HG02973 (cell line): ENCODE measurements around the gene RAB30.
A peak's percentile ranks its signal among the peaks of the same experiment; 100 is the strongest.

Source experiments
- ATAC-seq: cut with Tn5 transposase; IDR thresholded peaks from one replicate; pipeline ENCODE4 v1.9.1; 2021; ENCODE audit warnings: moderate library complexity; ENCODE audit not compliant: unreplicated experiment

RAB30 gene

DNA sequence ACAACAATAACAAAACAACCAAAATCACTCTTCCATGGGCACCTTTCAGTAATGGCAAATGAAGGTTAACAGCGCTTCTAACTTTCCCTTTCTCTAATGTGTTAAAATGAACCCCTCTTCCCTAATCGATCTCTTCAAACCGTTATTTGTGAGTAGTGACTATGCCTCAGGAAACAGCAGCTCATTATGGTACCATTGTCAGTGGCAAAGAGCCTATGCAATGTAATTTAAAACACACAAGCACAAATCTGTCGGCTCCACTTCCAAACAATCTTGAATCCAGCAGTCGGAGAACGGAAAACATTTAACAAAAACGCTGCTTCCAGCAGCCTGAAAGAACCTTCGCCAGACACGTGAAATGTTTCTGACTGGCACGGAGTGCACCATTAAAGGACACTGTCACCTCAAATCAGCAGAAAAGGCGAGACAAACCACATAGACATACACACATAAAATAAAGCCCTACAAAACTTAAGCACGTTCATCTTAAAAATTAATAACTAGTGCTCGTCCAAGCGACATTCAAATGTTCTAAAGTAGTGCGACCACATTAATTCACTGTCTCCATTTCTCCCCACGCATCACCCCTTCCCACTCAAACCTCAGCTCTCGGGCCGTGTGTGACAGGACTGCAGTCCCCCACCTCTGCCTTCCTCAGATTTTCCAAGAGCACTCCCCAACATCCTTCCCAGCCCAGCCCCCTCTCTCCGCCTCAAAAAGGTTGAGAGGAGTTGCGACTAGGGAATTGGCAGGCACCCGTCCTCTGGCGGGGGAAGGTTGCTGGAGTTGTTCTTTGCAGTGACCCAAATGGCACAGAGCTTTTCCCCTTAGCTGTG lies 748 bp downstream of the RAB30 start:
- ATAC-seq = no peak

DNA sequence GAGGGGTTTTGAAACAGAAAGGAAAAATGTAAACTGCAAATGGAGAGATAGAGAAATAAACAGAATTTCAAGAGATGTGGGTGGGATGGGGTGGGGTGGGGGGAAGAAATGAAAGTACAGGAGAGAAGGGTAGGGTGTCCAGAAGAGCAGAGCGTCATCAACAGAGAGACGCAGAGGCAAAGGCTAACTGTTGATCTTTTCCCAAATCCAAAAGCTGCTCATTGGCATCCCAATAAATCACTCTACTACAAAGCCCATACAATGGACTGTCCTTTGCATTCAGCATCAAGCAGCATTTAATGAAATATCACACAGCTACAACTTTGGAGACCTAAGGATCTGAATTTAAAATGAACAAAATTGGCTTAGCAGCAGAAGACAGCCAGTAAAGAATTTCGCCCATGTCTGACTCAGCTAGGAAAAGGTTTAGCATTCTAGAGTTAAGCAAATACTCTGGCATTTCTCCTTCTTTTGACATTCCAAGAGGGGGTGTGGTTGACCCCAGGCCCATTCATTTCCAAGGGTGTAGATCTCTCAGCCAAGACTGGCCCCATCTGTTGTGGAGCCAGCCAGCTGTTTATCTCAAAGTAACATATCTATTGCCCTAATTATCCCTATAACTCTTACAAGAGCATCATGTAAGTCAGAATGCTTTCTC lies 1.5 kb downstream of the RAB30 start:
- ATAC-seq = no peak

DNA sequence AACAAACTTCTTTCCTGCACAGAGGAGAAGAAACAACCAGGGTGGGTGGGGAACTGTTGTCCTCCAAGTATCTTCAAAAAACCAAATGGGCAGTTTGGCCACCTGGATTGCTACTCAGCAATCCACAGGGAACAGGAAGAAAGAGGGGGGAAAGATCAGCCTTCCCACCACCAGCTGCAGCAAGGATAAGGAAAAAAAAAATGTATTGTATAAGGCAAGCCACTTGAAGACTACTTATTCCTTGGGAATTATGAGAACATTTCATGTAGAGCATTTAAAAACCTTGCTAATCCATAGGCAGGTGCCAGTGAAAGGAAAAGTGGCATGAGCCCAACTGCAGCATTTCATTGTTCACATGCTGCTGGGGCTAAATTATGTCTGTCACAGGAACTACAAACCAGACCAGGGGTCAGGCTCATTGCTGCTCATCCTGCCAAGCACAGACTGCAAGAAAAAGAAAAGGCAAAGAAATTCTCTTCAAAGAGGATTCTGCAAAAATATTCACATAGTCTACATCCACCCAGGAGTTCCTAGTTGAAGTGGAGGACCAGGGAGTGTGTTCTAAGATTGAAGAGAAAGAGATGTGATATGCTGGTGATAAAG lies 2.2 kb downstream of the RAB30 start:
- ATAC-seq = no peak

DNA sequence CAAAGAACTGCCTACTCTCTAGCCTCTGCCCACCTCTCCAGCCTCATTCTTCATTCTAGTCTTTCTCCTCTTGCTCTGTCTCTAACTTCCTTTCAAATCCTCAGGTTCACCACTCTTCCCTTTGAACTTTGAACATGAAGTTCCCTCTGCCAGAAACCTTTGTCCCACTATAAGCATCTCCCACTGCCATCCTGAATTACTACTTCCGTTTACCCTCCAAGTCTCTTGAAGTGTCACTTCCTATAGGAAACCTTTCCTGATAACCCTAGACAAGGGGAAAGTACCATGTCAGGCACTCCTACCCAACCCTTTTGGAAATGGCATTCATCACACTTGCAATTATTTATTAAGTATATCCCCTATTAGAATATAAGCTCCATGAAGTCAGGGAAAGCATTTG lies 3.1 kb downstream of the RAB30 start:
- ATAC-seq = no peak

DNA sequence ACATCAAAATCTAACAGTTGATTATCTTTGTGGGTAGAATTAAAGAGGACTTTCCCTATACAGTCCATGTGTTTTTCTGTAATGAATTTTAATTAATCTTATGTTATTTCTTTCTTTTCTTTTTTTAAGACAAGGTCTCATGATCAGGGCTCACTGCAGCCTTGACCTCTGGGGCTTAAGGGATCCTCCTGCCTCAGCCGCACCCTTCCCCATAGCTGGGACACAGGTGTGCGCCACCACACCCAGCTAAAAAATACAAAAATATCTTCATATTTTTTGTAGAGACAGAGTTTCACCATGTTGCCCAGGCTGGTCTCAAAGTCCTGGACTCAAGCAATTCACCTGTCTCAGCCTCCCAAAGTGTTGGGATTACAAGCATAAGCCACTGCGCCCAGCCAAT lies 7.7 kb downstream of the RAB30 start:
- ATAC-seq = no peak

DNA sequence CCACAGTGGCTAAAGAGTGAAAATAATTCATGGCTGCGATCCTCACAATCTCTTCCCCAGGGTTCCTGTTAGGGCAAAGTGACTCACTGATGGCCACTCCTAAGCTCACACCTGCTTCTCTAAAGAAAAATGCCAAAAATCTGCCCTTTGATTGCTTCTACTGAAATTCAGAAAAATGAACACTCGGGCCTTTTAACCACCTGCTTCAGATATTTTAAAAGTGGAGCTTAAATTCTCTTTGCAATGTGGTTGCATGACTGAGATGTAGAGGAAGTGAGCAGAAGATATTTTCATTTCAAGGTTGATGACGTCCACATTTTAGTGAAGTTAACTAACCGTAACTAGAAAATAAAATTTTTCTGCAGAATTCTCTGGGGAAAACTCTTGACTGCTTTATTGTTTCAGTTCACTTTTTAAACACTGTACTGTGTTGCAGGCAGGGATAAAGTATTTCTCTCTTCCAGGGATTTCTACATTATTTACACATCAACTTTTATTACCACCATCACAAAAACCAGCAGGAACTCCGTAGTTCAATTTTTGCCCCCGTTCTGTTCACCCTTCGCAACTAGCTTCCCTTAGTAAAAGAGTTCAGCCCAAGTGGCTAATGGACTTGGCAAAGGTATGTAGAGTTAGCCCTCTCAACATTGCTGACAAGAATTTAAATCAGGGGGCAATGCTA lies 8.5 kb downstream of the RAB30 start:
- ATAC-seq = peak; percentile 63

DNA sequence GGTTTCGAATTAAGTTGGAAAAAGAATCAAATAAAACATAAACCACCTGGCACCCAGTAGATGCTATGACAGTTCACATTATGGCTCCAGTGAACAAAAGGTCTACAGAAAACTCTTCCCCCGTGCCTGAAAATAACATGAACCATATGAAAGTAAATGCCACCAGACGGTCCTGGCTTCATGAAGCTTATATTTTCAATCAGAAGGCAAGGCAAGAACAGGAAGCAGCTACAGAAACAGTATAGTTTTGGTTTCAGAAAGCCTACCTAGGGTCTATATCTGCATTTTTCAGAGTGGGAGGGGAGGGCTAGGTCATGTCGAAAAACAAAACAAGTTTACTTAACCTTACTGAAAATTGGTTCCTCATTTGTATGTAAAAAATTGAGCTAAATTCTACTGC lies 9.8 kb downstream of the RAB30 start:
- ATAC-seq = peak; percentile 76

DNA sequence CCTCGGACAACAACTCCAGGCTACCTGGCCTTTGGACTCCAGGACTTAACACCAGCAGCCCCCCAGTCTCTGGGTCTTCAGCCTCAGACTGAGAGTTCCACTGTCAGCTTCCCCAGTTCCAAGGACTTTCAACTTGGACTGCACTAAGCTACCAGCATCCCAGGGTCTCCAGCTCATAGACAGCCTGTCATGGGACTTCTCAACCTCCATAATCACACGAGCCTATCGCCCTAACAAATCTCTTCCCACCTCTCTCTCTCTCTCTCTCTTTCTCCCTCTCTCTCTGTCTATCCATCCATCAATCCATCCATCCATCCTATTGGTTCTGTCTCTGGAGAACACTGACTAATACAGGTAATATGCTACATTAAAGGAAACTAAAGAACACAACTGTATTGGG lies 10.7 kb downstream of the RAB30 start:
- ATAC-seq = no peak

DNA sequence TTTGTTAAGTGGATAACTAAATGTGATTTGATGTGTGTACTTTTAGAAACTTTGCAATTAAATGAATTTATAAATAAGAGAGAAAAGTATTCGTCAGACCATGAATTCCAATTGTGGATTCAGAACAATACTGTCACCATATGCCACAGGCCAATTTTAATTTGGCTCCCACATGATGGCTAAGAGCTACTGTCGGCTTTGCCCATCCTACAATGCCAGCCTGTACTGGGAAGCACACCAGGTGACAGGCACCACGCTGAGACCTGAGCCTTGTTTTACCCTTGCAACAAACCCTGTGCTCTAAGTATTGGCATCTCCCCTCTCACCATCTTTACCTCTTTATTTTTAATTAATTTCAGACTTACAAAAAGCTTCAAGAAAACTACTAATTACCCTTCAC lies 14.0 kb downstream of the RAB30 start:
- ATAC-seq = no peak

DNA sequence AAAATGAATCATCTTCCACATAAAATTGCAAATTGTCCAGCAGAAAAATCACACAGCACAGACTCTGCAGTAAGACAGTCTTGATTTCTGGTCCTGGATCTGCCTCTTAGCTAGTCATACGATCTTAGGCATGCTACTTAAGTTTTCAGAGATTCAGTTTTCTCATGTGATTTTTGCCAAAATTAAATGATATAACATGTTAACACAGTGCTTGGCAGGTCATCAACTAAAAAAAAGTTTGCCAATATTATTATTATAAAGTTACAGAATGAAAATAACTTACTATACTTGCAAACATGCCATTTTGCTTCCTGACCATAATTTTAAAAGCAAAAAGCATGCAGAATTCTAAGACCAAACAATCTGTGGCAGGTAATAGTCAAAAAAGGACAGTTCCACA lies 15.1 kb downstream of the RAB30 start:
- no peak for ATAC-seq

DNA sequence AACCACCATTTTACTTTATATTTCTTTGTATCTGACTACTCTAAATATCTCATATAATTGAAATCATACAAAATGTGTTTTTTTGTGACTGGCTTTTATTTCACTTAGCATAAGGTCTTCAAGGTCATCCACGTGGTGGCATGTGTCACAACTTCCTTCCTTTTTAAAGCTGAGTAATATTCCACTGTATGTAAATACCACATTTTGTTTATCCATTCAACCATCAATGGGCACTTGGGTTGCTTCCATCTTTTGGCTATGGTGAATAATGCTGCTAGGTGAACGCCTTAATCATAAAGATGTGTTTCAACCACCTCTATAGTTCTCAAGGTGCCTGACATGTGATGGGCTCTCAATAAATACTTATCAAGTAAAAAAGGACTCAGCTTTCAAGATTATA lies 15.5 kb downstream of the RAB30 start:
- ATAC-seq = no peak

DNA sequence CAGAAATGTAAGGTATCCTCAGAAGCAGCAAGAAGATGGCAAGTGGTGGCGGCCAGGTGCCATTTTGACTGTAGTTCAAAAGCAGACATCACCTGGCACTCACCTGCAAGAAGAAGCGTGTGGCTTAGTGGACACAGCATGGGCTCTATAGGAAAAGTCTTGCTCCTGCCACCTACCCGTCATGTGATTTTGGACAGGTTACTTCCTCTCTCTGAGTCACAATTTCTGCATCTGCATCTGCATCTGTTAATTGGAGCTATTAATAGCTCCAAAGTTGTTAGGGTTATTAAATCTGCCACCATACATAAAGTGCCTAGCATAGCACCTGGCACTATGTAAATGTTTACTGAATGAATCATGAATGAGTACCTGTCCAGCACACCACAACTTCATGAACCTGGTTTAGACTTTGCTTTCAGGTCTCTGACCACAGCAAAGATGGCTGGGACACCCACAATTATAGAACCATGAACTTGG lies 16.8 kb downstream of the RAB30 start:
- ATAC-seq = peak; percentile 56

DNA sequence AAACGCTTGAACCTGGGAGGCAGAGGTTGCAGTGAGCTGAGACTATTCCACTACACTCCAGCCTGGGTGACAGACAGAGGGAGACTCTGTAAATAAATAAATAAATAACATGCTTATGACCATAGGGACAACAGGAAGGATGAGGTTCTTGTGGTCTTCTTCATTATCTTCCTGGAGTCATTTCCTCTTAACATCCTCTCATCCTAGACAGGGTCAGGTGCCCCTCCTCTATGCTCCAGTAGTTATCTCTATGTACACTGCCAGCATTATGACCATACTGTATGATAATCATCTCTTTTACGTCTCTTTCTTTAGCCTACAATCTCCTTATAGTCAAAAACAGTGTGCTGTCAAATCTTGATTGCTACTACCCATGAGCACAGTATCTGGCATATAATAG lies 17.7 kb downstream of the RAB30 start:
- peak; percentile 75 for ATAC-seq

DNA sequence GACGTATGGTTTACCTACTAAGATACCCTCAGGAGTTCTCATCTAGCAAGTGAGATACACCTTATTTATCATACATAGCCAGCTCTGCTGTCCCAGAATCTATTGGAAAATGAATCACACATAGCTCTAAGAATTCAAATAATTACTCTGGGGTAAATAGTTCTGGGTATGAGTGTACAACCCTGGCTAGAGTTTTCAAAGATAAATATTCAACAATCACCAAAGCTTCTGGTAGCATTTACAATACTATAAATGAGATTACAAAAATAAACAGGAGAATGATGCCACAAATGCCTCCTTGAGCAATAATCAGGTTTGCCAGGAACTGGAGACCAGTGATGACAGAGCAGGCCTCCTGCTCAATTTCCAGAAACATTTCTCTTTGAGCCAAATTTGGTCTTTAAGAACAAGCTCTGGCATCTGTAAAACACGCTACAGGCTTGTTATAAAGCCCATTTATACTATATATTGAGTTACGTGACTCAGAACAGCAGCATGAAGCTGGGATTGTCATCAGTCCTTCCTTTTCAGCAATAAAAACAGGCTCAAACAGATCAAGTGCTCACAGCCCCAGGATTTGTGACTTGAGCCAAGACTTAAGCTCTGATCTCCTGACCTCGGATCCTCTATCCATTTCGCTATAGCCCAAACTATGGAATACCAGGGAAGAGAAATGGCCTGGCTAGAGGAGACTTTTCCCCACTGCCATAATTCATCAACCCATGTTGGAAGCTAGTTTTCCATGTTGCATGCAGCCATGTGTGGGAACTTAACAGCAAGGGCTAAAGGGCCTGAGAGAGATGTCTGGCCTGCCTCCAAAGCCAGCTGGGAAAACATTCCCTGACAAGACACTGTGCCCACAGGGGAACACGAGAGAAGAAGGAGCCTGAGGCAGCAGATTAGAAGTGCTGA lies 19.7 kb downstream of the RAB30 start:
- no peak for ATAC-seq

DNA sequence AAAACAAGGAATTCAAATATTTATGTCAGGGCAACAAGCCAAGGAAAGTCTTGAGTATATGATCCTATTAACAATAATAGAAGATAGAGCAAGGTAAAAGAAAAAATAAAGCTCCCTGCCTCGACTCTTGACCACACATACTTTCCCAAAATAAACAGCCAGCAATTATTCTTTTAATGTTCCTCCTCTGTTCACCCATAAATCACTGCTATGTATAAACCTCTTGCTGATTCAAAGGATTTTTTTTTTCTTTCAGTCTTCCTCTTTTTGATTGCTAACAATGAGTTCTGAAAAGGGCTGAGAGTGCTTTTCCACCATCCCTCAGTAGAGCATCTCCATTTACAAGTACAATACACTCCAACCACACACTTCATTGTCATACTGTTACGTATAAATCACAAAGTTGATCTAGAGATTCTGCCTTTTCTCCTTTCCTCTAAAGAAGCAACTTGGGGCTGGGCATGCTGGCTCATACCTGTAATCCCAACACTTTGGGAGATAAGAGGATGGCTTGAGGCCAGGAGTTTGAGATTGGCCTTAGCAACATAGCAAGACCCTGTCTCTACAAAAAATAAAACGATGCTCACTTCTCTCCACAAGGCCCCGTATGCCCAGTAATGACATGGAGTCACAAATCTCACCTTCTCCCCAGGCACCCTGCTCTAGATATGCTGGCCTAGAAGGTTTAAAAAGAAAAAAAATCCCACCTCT lies 24.0 kb downstream of the RAB30 start:
- ATAC-seq = no peak

DNA sequence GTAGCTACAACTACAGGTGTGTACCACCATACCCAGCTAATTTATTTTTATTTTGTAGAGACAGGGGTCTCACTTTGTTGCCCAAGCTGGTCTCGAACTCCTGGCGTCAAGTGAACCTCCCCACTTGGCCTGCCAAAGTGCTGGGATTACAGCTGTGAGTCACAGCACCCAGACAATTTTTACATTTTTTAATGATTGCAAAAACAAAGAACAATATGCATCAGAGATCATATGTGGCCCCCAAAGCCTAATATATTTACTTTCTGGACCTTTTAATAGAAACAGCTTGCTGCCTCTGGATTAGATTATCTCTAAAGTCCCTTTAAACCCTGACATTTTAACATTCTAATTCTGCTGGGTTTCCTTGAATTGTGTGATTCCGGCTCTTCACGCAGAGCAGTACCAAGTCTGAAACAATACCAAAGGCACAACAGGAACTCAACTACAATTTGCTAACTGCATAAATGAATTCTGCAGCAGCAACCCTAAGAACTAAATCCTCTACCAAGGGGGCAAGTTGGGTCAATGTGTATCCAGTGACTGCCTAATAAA lies 25.0 kb downstream of the RAB30 start:
- ATAC-seq = no peak

DNA sequence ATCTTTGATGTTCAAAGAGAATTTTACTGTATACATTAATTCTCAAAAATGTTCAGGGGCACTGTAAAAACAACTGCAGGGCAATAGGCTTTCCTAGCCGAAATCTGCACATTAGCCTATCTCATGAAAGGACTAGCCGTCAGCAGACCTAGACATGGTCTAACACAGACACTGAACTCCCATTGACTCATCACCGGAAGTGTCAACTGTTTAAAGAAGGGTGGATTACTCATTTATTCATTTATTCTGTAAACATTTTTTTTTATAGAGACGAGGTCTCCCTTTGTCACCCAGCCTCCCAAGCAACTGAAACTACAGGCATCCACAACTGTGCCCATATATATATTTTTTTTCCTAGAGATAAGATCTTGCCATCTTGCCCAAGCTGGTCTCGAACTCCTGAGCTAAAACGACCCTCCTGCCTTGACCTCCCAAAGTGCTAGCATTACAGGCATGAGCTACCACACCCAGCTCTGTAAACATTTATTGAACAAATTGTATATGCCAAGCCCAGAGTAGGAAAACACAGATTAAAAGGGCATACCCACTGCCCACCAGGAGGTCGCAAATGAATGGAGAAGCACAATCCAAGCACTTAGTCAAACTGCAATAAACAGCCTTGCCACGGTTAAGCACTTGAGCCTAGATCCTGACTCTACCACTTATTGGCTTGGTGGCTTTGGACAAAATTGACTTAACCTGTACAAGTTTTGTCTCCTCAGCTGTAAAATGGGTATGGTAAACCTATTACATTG lies 26.6 kb downstream of the RAB30 start:
- peak; percentile 62 for ATAC-seq

DNA sequence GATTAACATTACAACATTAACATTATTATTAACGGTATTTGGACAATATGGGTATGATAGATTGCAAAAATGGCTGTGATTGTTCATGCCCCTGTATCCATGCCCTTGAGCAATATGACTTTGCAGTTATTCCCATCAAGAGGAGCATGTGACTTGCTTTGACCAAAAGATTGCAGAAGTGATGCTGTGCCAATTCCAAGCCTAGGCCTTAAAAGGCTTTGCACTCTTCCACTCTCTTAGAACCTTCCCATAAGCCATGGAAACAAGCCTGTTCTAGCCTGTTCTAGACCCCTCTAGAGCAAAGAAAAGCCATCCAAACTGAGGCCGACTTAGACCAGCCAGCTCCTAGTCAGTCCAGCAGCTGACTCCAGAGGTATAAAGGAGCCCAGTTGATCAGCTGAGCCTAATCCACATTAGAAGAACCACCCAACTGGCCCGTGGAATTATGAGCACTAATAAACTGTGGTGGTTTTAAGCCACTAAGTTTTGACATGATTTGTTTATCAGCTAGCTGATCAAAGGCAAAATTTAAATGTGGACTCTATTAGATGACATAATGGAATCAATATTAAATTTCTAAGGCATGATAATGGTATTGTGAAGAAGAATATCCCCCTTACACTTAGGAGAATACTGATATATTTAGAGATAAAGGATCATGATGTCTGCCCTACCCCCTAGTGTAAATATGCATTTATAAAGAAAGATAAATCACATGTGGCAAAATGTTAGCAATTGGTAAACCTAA lies 28.6 kb downstream of the RAB30 start:
- ATAC-seq = no peak
